A549 (cell line): ENCODE data around the gene JAM3.

Source experiments
- CEBPB ChIP-seq, 2 experiments: fragments of >200 bp in 1 of 2; sonication (Bioruptor Twin) in 1 of 2; formaldehyde crosslinking in 1 of 2; IDR thresholded peaks; 2 replicates each; pipeline ENCODE4 v1.6.1; 2012 to 2016
- CTCF ChIP-seq: fragments of >200 bp; sonication (Bioruptor Twin); formaldehyde crosslinking; IDR thresholded peaks from 3 replicates; pipeline ENCODE4 v1.5.1; 2016
- KDM1A ChIP-seq: fragments of 200-600 bp; sonication (generic); IDR thresholded peaks from 2 replicates; pipeline ENCODE4 v1.6.1; 2016; ENCODE audit warnings: low read depth, mild to moderate bottlenecking

DNA sequence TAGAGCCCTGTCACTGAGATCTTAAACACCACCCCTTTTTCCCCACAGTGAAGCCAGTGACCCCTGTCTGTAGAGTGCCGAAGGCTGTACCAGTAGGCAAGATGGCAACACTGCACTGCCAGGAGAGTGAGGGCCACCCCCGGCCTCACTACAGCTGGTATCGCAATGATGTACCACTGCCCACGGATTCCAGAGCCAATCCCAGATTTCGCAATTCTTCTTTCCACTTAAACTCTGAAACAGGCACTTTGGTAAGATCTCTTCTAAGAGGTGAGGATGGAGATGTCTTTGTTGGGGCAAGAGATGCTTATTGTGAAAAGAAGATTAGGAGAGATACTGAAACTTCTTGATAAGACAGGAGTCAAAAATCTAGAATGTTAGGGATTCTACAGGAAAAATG, 75.9 kb downstream of the JAM3 start:
- TF ChIP-seq CTCF (no peak), KDM1A (no peak), CEBPB (IDR thresholded peaks at IDR 0.05) (peak in 1 of 2 experiments; percentile 34; a peak in 1 of 4 replicates)
